Activated T-cell treated with anti-CD3 and anti-CD28 coated beads, Interleukin-2, amount 50 U/mL, for 24 hours (primary cell): ENCODE measurements around the gene EXOSC5.

Experiments
- DNase-seq: peaks from one replicate; pipeline ENCODE4 v3.0.0-alpha.2; 2020
- H3K27ac Mint-ChIP-seq: 2 replicates; pipeline ENCODE4 v1.8.0; 2020; ENCODE audit warnings: mild to moderate bottlenecking, mixed read lengths
- H3K27me3 Mint-ChIP-seq: 2 replicates; pipeline ENCODE4 v1.8.0; 2020; ENCODE audit warnings: mixed read lengths
- H3K36me3 Mint-ChIP-seq: 2 replicates; pipeline ENCODE4 v1.8.0; 2020; ENCODE audit warnings: low read depth, mixed read lengths
- H3K4me1 Mint-ChIP-seq: 2 replicates; pipeline ENCODE4 v1.8.0; 2020; ENCODE audit warnings: low read depth, mixed read lengths
- H3K4me3 Mint-ChIP-seq: 2 replicates; pipeline ENCODE4 v1.8.0; 2020; ENCODE audit warnings: mild to moderate bottlenecking, moderate library complexity, mixed read lengths
- H3K9me3 Mint-ChIP-seq: 2 replicates; pipeline ENCODE4 v1.8.0; 2020; ENCODE audit warnings: mixed read lengths

Gene EXOSC5

DNA sequence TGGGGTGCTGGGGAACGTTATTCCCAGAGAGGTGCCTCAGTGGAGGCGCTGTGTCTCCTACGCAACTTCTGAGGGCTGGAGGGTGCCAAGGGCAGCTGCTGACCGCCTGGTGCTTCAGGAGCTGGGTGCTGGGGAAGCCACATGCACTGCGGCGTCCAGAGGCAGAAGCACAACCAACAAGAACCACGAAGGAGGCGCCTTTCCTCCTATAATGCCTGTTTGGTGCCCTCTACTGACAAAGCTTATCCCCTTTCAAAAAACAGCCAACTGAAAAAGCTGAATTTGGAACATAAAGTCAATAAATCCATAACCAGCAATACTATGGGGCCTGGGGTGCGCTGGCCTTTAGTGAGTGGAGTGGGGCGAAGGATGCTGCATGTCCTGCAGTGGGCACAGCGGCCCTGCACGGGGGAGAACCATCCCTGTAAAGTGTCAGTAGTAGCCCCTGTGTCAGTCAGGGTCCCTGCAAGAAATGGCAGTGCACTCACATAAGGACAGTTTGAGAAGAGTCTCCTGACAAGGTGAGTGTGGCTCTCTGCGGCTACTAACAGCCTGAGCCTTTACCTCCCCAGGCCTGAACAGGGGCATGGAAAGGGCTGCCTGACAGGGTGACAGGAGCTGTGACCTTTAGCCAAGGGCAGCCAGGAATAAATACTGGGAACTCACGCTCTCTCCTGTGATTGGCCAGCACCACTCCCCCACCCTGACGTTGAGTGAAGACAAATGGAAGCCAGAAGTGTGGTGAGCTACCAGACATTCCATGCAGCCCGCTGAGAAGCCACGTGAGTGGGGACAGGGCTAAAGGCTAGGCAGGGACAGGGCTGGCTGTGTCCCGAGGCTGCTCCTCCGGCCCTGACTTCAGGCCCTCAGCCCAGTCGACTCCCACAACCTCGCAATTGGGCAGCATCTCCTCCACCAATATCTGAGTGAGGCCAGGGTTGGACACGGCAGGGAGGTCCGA is 34.5 kb upstream of the EXOSC5 start:
- peaks cover 67% of the 10 kb centered on the region for H3K36me3 Mint-ChIP-seq

GRCh38 chr19:41430922-41431321 is 33.8 kb upstream of the EXOSC5 start:
- Mint-ChIP-seq H3K36me3 (peaks cover 65% of the 10 kb centered on the region), H3K4me3 (no peak overlapping the region), H3K9me3 (no peaks in the 10 kb centered on the region), H3K4me1 (peaks cover 27% of the 10 kb centered on the region), H3K27me3 (no peaks in the 10 kb centered on the region), H3K27ac (peak overlapping the region; percentile 26)
- DNase-seq, result no peak

More for the DNA sequence above, 34.5 kb upstream of the EXOSC5 start:
- Mint-ChIP-seq H3K4me3 (no peak overlapping the region), H3K4me1 (peaks cover 26% of the 10 kb centered on the region), H3K27me3 (no peaks in the 10 kb centered on the region), H3K27ac (peak overlapping the region; percentile 26), H3K9me3 (no peaks in the 10 kb centered on the region)
- no peak for DNase-seq

- Mint-ChIP-seq H3K4me3 (peak overlapping the region; percentile 71), H3K36me3 (peaks cover 61% of the 10 kb centered on the region)
Observed at GRCh38 chr19:41428481-41428859, 31.3 kb upstream of the EXOSC5 start.

GRCh38 chr19:41427647-41428480 is 30.7 kb upstream of the EXOSC5 start:
- Mint-ChIP-seq H3K9me3 (no peaks in the 10 kb centered on the region), H3K4me3 (peak overlapping the region; percentile 71), H3K27me3 (no peaks in the 10 kb centered on the region), H3K27ac (peak overlapping the region; percentile 85), H3K36me3 (peaks cover 60% of the 10 kb centered on the region), H3K4me1 (peaks cover 27% of the 10 kb centered on the region)
- peak; percentile 49 for DNase-seq

More at GRCh38 chr19:41428481-41428859, 31.3 kb upstream of the EXOSC5 start:
- DNase-seq, result no peak
- no peaks in the 10 kb centered on the region for H3K27me3 Mint-ChIP-seq
- no peaks in the 10 kb centered on the region for H3K9me3 Mint-ChIP-seq
- H3K27ac Mint-ChIP-seq, result peak overlapping the region; percentile 85
- H3K4me1 Mint-ChIP-seq, result peaks cover 27% of the 10 kb centered on the region

DNA sequence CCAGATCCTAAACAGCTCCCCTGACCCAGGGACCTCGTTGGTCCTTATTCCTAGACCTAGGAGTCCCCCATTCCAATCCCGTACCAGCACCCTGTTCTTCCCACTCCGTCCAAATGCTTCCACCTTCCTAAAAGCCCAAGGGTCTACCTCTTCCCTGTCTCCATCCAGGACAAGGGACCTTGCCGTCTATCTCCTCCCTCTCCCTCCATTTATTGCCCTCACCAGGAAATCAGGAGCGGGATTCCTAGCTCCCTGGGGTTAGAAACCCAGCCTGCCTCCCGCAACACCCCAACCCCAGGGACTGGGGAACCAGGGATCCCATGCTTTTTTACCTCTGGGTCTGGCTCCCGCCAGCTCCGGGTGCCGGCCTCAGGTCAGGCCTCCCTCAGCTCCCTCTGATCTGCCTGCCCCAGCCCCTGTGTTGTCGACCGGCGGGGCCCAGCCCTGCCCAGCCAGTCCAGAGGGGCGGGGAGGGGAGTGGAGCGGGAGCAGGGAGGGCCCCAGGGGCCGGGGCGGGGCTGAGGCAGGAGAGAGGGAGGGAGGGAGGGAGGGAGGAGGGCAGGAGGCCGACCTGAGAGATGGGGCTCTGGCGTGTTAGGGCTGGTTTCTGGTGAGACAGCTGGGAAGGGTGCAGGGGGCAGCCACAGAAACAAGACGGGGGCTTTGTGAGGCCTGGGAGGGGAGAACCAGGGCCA is 29.9 kb upstream of the EXOSC5 start, which contains the start of gene B3GNT8:
Gene B3GNT8, minus strand, starts transcription at position 423 of the 695 bp plus-strand sequence. CDS start 596 bp downstream, outside the sequence.
- Mint-ChIP-seq H3K4me1 (peaks cover 27% of the 10 kb centered on the region), H3K27me3 (no peaks in the 10 kb centered on the region), H3K4me3 (peak within 1 kb of the TSS; percentile 71), H3K27ac (peak within 1 kb of the TSS; percentile 85), H3K9me3 (no peaks in the 10 kb centered on the region), H3K36me3 (peaks cover 60% of the 10 kb centered on the region)
- DNase-seq, result peak; percentile 62

- H3K27ac Mint-ChIP-seq, result peak overlapping the region; percentile 62
- DNase-seq, result no peak
- H3K4me3 Mint-ChIP-seq, result no peak overlapping the region
- peaks cover 27% of the 10 kb centered on the region for H3K4me1 Mint-ChIP-seq
- H3K9me3 Mint-ChIP-seq, result no peaks in the 10 kb centered on the region
- H3K36me3 Mint-ChIP-seq, result peaks cover 59% of the 10 kb centered on the region
- no peaks in the 10 kb centered on the region for H3K27me3 Mint-ChIP-seq
Observed at GRCh38 chr19:41426116-41426841, 29.1 kb upstream of the EXOSC5 start.

DNA sequence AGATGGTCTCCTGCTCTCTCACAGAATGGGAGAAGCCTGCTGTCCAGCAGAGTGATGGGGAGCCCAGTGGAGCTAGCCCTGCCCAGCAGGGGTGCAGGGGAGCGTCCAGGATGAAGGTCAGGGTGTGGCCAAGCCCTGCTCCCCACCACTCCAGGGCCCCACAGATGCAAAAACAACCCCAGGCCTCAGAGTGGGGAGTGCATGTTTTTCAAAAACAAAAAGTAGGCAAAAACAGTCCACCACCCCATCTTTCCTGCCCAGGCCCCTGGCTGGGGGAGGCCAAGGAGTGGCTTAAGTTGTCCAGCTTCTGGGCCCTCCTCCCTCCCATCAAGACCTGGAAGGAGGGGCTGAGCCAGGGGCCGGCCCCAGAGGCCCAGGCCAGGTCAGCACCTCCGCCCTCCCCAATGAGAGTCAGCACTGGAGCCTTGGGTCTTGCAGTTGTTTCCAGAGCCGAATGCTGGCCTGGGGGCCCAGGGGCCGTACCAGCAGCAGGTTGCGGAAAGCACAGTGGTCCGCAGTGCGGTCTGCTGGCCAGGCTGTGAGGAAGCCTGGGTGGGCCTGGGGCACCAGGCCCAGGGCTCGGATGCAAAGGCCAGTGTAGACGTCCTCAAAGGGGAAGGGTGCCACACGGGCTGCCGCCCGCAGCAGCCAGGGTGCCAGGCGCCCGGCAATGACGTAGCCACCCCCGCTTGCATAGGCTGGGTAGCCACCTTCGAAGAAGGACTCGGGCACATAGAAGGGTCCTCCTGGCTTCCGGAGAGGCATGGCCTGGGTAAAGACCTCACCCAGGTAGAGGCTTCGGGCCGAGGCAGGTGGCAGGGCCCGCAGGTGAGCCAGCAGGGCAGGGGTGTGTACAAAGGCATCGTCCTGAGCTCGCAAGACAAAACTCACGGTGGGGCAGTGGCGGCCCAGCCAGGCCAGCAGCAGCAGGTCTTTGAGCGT is 28.3 kb upstream of the EXOSC5 start:
- H3K4me3 Mint-ChIP-seq, result no peak overlapping the region
- peaks cover 24% of the 10 kb centered on the region for H3K4me1 Mint-ChIP-seq
- no peak for DNase-seq
- peaks cover 57% of the 10 kb centered on the region for H3K36me3 Mint-ChIP-seq
- H3K9me3 Mint-ChIP-seq, result no peaks in the 10 kb centered on the region
- peak overlapping the region; percentile 26 for H3K27ac Mint-ChIP-seq
- H3K27me3 Mint-ChIP-seq, result no peaks in the 10 kb centered on the region

DNA sequence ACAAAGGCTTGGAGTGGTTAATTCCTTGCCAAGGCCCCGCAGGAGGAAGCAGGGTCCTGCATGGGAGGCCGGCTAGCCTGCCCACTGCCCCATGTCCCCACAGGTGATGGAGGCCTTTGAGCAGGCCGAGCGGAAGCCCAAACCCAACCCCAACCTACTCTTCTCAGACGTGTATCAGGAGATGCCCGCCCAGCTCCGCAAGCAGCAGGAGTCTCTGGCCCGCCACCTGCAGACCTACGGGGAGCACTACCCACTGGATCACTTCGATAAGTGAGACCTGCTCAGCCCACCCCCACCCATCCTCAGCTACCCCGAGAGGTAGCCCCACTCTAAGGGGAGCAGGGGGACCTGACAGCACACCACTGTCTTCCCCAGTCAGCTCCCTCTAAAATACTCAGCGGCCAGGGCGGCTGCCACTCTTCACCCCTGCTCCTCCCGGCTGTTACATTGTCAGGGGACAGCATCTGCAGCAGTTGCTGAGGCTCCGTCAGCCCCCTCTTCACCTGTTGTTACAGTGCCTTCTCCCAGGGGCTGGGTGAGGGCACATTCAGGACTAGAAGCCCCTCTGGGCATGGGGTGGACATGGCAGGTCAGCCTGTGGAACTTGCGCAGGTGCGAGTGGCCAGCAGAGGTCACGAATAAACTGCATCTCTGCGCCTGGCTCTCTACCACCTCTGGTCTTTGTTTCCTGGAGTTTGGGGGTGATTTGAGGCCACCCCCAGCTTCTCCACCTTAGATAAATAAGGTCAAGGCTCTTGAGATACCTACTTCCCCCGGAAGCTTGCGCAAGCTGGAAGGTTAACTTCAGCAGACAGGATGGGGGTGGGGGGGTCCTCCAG is 27.4 kb upstream of the EXOSC5 start:
- H3K4me3 Mint-ChIP-seq, result no peak overlapping the region
- H3K36me3 Mint-ChIP-seq, result peaks cover 62% of the 10 kb centered on the region

GRCh38 chr19:41422955-41423354 is 25.8 kb upstream of the EXOSC5 start:
- Mint-ChIP-seq H3K9me3 (no peaks in the 10 kb centered on the region), H3K27me3 (no peaks in the 10 kb centered on the region), H3K36me3 (peaks cover 65% of the 10 kb centered on the region), H3K4me1 (peaks cover 11% of the 10 kb centered on the region), H3K4me3 (no peak overlapping the region), H3K27ac (no peak overlapping the region)
- DNase-seq, result no peak

More for the DNA sequence above, 27.4 kb upstream of the EXOSC5 start:
- Mint-ChIP-seq H3K9me3 (no peaks in the 10 kb centered on the region), H3K27me3 (no peaks in the 10 kb centered on the region), H3K27ac (peak overlapping the region; percentile 26), H3K4me1 (peaks cover 24% of the 10 kb centered on the region)
- DNase-seq, result no peak

- no peaks in the 10 kb centered on the region for H3K27me3 Mint-ChIP-seq
- peaks cover 6% of the 10 kb centered on the region for H3K4me1 Mint-ChIP-seq
- no peak overlapping the region for H3K4me3 Mint-ChIP-seq
- peaks cover 68% of the 10 kb centered on the region for H3K36me3 Mint-ChIP-seq
- H3K9me3 Mint-ChIP-seq, result no peaks in the 10 kb centered on the region
- no peak for DNase-seq
- H3K27ac Mint-ChIP-seq, result peak overlapping the region; percentile 29
Observed at GRCh38 chr19:41422456-41422855, 25.3 kb upstream of the EXOSC5 start.

DNA sequence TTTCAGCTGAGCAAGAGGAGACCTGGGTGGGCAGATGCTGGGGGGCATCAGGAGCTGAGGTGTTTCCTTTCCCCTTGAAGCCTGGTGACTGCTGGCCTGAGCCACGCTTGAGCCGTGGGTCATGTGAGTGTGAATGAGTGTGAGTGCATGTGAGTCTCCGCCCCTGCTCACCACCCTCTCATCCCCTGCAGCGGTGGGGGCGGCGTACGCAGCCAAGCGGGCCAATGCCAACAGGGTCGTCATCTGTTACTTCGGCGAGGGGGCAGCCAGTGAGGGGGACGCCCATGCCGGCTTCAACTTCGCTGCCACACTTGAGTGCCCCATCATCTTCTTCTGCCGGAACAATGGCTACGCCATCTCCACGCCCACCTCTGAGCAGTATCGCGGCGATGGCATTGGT is 24.8 kb upstream of the EXOSC5 start:
- Mint-ChIP-seq H3K4me1 (peaks cover 3% of the 10 kb centered on the region), H3K36me3 (peaks cover 71% of the 10 kb centered on the region), H3K27ac (no peak overlapping the region), H3K27me3 (no peaks in the 10 kb centered on the region), H3K4me3 (no peak overlapping the region), H3K9me3 (no peaks in the 10 kb centered on the region)
- no peak for DNase-seq

DNA sequence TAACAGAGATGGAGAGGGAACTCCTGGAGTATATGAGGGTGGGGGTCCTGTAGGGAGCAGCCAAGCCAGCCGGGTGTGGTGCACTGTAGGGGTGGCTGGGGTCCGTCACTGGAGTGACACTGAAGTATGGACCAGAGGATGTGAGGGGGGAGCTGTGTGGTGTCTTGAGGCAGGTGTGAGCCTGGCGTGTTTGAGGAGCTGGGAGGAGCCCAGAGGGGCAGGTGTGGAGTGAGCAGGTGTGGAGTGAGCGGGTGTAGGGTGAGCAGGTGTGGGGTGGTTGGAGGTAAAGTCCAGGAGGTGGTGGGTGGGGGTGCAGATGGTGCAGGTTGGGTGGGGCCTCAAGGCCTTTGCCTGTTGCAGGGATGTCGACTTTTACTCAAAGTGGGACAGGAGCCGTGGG is 24.2 kb upstream of the EXOSC5 start:
- no peak for DNase-seq
- Mint-ChIP-seq H3K4me3 (no peak overlapping the region), H3K27me3 (no peaks in the 10 kb centered on the region), H3K36me3 (peaks cover 72% of the 10 kb centered on the region), H3K9me3 (no peaks in the 10 kb centered on the region), H3K4me1 (no peaks in the 10 kb centered on the region), H3K27ac (no peak overlapping the region)
